Upper lobe of left lung (tissue), 6 donors: ENCODE results near the gene SLC13A3. TPM values are rescaled to one million over a fixed set of nuclear protein-coding genes. Genes with fewer than 3 reads are reported as not detected.

Experiments
- ATAC-seq, 2 donors: fragments of 200-7000 bp; cut with Tn5 transposase; one replicate each; pipeline ENCODE4 v1.9.1; 2022; ENCODE audit warnings: mild to moderate bottlenecking in 2 of 2, moderate library complexity in 2 of 2; ENCODE audit not compliant: low FRiP score in 2 of 2
- DNase-seq, 2 donors: peaks; one replicate each; pipeline ENCODE4 v3.0.0-alpha.2; 2019 to 2020
- H3K27ac ChIP-seq, 4 donors: fragments of 200-600 bp; sonication (generic); one replicate each; pipeline ENCODE4 v1.5.1; 2016 to 2019
- H3K27me3 ChIP-seq, 4 donors: fragments of 200-600 bp; sonication (generic); one replicate each; pipeline ENCODE4 v1.5.1; 2017 to 2019
- H3K36me3 ChIP-seq, 4 donors: fragments of 200-600 bp; sonication (generic); one replicate each; pipeline ENCODE4 v1.5.1; 2016 to 2019
- H3K4me1 ChIP-seq, 4 donors: fragments of 200-600 bp; sonication (generic); one replicate each; pipeline ENCODE4 v1.5.1; 2018 to 2019
- H3K4me3 ChIP-seq, 4 donors: fragments of 200-600 bp; sonication (generic); one replicate each; pipeline ENCODE4 v1.5.1; 2017 to 2019; ENCODE audit warnings: mild to moderate bottlenecking in 2 of 4, moderate library complexity in 1 of 4
- H3K9me3 ChIP-seq, 4 donors: fragments of 200-600 bp; sonication (generic); one replicate each; pipeline ENCODE4 v1.5.1; 2018 to 2019
- CTCF ChIP-seq, 6 experiments: fragments of 450-650 bp in 4 of 6; fragments of 200-600 bp in 2 of 6; sonication (generic) in 2 of 6; IDR thresholded peaks; one replicate each; pipeline ENCODE4 v1.5.1; 2016 to 2019; ENCODE audit warnings: antibody characterized with exemption in 6 of 6
- EP300 ChIP-seq, 4 donors: sonication (generic); formaldehyde crosslinking; IDR thresholded peaks; one replicate each; pipeline ENCODE4 v1.5.1; 2017; ENCODE audit warnings: antibody characterized with exemption in 4 of 4, control low read depth in 2 of 4
- POLR2A ChIP-seq, 4 donors: fragments of 450-650 bp; IDR thresholded peaks; one replicate each; pipeline ENCODE4 v1.5.1; 2016 to 2017; ENCODE audit warnings: antibody characterized with exemption in 4 of 4, mild to moderate bottlenecking in 2 of 4
- POLR2AphosphoS5 ChIP-seq, 2 donors: sonication (generic); formaldehyde crosslinking; IDR thresholded peaks; one replicate each; pipeline ENCODE4 v1.5.1; 2017; ENCODE audit warnings: antibody characterized with exemption in 2 of 2
- WGBS, 2 donors: methylation state at CpG; one replicate each; pipeline ENCODE4 v1.1.5; 2017 to 2018; 5-methylcytosine and 5-hydroxymethylcytosine counted together
- total RNA-seq, 6 donors: library from RNA; depleted of rRNA in 4 of 6; stranded (reverse); fragments of >200 nt in 4 of 6; gene quantifications; one replicate each; pipeline versions ENCODE4 v1.1.0 to v1.2.1, GENCODE V29; 2016 to 2021
- donor health status: DM: no; HTN: no; CAD: no; lungs with moderate emphysema.
- donor health status: DM: no; HTN: yes; CAD: no; lungs with severe emphysema.

The SLC13A3 gene
- total RNA-seq, 6 donors from 2014 or later = 0.88 to 11.5 (median 1.3) TPM

GRCh38 chr20:46657137-46657536, 5.9 kb upstream of the SLC13A3 start:
- H3K9me3 ChIP-seq = no peaks in the 10 kb centered on the region
- H3K4me1 ChIP-seq = no peaks in the 10 kb centered on the region
- TF ChIP-seq POLR2A (IDR thresholded peaks at IDR 0.05) (no peak), CTCF (IDR thresholded peaks at IDR 0.05) (no peak), POLR2AphosphoS5 (IDR thresholded peaks at IDR 0.05) (no peak), EP300 (IDR thresholded peaks at IDR 0.05) (no peak)
- WGBS, 2 donors = 92% methylated on average over 8 of the region's 8 CpGs
- no peak overlapping the region for H3K27ac ChIP-seq
- ATAC-seq (no peak), DNase-seq (no peak)
- H3K27me3 ChIP-seq = no peaks in the 10 kb centered on the region
- no peak overlapping the region for H3K4me3 ChIP-seq
- no peaks in the 10 kb centered on the region for H3K36me3 ChIP-seq

GRCh38 chr20:46652699-46653098, 1.4 kb upstream of the SLC13A3 start:
- H3K27me3 ChIP-seq = peaks cover 0 to 11% (median 2%) of the 10 kb centered on the region in 4 donors
- ATAC-seq = no peak
- no peak overlapping the region for H3K4me3 ChIP-seq
- TF ChIP-seq EP300 (IDR thresholded peaks at IDR 0.05) = no peak
- DNase-seq = no peak
- H3K9me3 ChIP-seq = no peaks in the 10 kb centered on the region
- H3K4me1 ChIP-seq = peaks cover 0 to 8% (median 0%) of the 10 kb centered on the region in 4 donors
- no peaks in the 10 kb centered on the region for H3K36me3 ChIP-seq
- no peak overlapping the region for H3K27ac ChIP-seq

- Histone ChIP-seq H3K4me3 (no peak overlapping the region), H3K4me1 (peaks cover 0 to 8% (median 0%) of the 10 kb centered on the region in 4 donors), H3K36me3 (no peaks in the 10 kb centered on the region), H3K9me3 (no peaks in the 10 kb centered on the region), H3K27me3 (peaks cover 0 to 11% (median 2%) of the 10 kb centered on the region in 4 donors), H3K27ac (no peak overlapping the region)
- ATAC-seq (no peak), DNase-seq (no peak)
- WGBS, 2 donors = 81 to 84% methylated on average over 10 of the region's 10 CpGs
- TF ChIP-seq POLR2A (IDR thresholded peaks at IDR 0.05) = no peak
- TF ChIP-seq POLR2AphosphoS5 (IDR thresholded peaks at IDR 0.05) = no peak
- no peak for TF ChIP-seq CTCF (IDR thresholded peaks at IDR 0.05)
- no peak for TF ChIP-seq EP300 (IDR thresholded peaks at IDR 0.05)
These were observed 626 bp downstream of the SLC13A3 start for GRCh38 chr20:46650575-46651090.

- Histone ChIP-seq H3K27ac (no peak overlapping the region), H3K4me3 (no peak overlapping the region), H3K27me3 (peaks cover 0 to 11% (median 2%) of the 10 kb centered on the region in 4 donors), H3K4me1 (peaks cover 0 to 8% (median 0%) of the 10 kb centered on the region in 4 donors), H3K9me3 (no peaks in the 10 kb centered on the region), H3K36me3 (no peaks in the 10 kb centered on the region)
- TF ChIP-seq CTCF (IDR thresholded peaks at IDR 0.05) (no peak), POLR2A (IDR thresholded peaks at IDR 0.05) (no peak), EP300 (IDR thresholded peaks at IDR 0.05) (no peak), POLR2AphosphoS5 (IDR thresholded peaks at IDR 0.05) (no peak)
- WGBS, 2 donors = 95% methylated on average over 9 of the region's 9 CpGs
- ATAC-seq (no peak), DNase-seq (no peak)
These were observed 1.2 kb downstream of the SLC13A3 start for GRCh38 chr20:46649965-46650542.

GRCh38 chr20:46649650-46649949, 1.7 kb downstream of the SLC13A3 start:
- Histone ChIP-seq H3K4me1 (peaks cover 0 to 8% (median 0%) of the 10 kb centered on the region in 4 donors), H3K36me3 (no peaks in the 10 kb centered on the region), H3K4me3 (no peak overlapping the region), H3K27me3 (peaks cover 0 to 11% (median 2%) of the 10 kb centered on the region in 4 donors), H3K27ac (no peak overlapping the region), H3K9me3 (no peaks in the 10 kb centered on the region)
- no peak for TF ChIP-seq POLR2A (IDR thresholded peaks at IDR 0.05)
- no peak for TF ChIP-seq POLR2AphosphoS5 (IDR thresholded peaks at IDR 0.05)
- TF ChIP-seq EP300 (IDR thresholded peaks at IDR 0.05) = no peak
- no peak for TF ChIP-seq CTCF (IDR thresholded peaks at IDR 0.05)
- DNase-seq (no peak), ATAC-seq (no peak)
- 80 to 84% methylated on average over 3 of the region's 3 CpGs for WGBS, 2 donors
